Measurements from ENCODE around the gene EXOC6B.

DNA sequence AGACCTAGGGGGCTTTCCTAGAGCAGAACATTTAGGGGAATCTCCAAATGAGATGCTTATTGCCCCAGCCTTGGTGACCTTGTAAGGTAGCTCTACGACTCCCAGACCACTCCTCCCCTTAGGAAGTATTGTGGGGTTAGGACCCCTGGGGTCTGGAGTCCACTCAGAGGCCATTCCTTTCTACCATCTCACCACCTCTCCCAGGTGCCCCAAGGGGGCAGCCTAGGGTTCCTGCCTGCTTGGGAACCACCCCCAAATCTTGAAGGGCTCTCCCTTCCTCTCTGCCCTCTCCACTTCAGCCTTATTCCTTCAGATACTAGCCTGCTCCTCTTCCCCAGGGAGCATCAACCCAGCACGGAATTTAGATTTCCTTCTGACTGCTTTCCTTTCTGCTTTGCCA lies 17.5 kb upstream of the EXOC6B start:
- TF ChIP-seq, protein P1, sequence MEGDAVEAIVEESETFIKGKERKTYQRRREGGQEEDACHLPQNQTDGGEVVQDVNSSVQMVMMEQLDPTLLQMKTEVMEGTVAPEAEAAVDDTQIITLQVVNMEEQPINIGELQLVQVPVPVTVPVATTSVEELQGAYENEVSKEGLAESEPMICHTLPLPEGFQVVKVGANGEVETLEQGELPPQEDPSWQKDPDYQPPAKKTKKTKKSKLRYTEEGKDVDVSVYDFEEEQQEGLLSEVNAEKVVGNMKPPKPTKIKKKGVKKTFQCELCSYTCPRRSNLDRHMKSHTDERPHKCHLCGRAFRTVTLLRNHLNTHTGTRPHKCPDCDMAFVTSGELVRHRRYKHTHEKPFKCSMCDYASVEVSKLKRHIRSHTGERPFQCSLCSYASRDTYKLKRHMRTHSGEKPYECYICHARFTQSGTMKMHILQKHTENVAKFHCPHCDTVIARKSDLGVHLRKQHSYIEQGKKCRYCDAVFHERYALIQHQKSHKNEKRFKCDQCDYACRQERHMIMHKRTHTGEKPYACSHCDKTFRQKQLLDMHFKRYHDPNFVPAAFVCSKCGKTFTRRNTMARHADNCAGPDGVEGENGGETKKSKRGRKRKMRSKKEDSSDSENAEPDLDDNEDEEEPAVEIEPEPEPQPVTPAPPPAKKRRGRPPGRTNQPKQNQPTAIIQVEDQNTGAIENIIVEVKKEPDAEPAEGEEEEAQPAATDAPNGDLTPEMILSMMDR (IDR thresholded peaks at IDR 0.05): no peak
- TF ChIP-seq POLR2AphosphoS5 (IDR thresholded peaks at IDR 0.05): no peak

Measured in prostate gland (tissue), 2 donors.